Esophagus squamous epithelium (tissue), 5 donors: ENCODE data around the gene HOPX. TPM values are rescaled to one million over a fixed set of nuclear protein-coding genes. Genes with fewer than 3 reads are reported as not detected.

ENCODE experiments used
- DNase-seq: peaks from one replicate; lab custom pipeline; 2025; lab: John Stamatoyannopoulos, UW
- H3K27ac ChIP-seq, 4 donors: fragments of 200-600 bp; sonication (generic); one replicate each; pipeline ENCODE4 v1.5.1; 2016 to 2019; ENCODE audit warnings: mild to moderate bottlenecking in 1 of 4
- H3K27me3 ChIP-seq, 4 donors: fragments of 200-600 bp; sonication (generic); 1 replicate in 3 of 4; 2 replicates in 1 of 4; pipeline versions ENCODE4 v1.5.1 to v1.6.0; 2017 to 2021; ENCODE audit warnings: antibody characterized with exemption in 1 of 4
- H3K36me3 ChIP-seq, 3 donors: fragments of 200-600 bp; sonication (generic); one replicate each; pipeline ENCODE4 v1.5.1; 2016 to 2019
- H3K4me1 ChIP-seq, 3 donors: fragments of 200-600 bp; sonication (generic); one replicate each; pipeline ENCODE4 v1.5.1; 2017 to 2019
- H3K4me3 ChIP-seq, 4 donors: fragments of 200-600 bp; sonication (generic); 1 replicate in 3 of 4; 2 replicates in 1 of 4; pipeline ENCODE4 v1.5.1; 2016 to 2019; ENCODE audit warnings: mild to moderate bottlenecking in 2 of 4, moderate library complexity in 1 of 4
- H3K9me3 ChIP-seq, 3 donors: fragments of 200-600 bp; sonication (generic); one replicate each; pipeline ENCODE4 v1.5.1; 2016 to 2019
- POLR2A ChIP-seq, 4 donors: fragments of 450-650 bp; IDR thresholded peaks; one replicate each; pipeline ENCODE4 v1.6.1; 2017; ENCODE audit warnings: antibody characterized with exemption in 4 of 4, mild to moderate bottlenecking in 4 of 4, moderate library complexity in 3 of 4
- WGBS, 2 donors: methylation state at CpG; one replicate each; pipeline ENCODE4 v1.1.5; 2018; 5-methylcytosine and 5-hydroxymethylcytosine counted together
- intact Hi-C: fragments of 100-400 bp; cut with DNase I; formaldehyde crosslinking; loops from one replicate; pipeline ENCODE4 v1.15.0; 2022
- total RNA-seq, 4 donors: library from RNA; depleted of rRNA; stranded (reverse); fragments of >200 nt; gene quantifications; one replicate each; pipeline ENCODE4 v1.1.0, GENCODE V29; 2016
- TF ChIP-seq, protein P1 (sequence below), 6 experiments: fragments of 450-650 bp in 4 of 6; fragments of 200-600 bp in 2 of 6; sonication (generic) in 2 of 6; IDR thresholded peaks; one replicate each; pipeline ENCODE4 v1.5.1; 2016 to 2019; ENCODE audit warnings: antibody characterized with exemption in 6 of 6, mild to moderate bottlenecking in 4 of 6, moderate library complexity in 4 of 6
- donor health status: DM: yes; HTN: yes; CAD: no.

Gene HOPX
- total RNA-seq, 4 donors from 2014 or later, result 319 to 373 (median 338) TPM

- intact Hi-C loops, result no loop called here
- H3K27ac ChIP-seq, result peak overlapping the region in 1 of 4 donors; percentile 86
- no peaks in the 10 kb centered on the region for H3K36me3 ChIP-seq
- DNase-seq, result no peak
- peaks cover 14 to 63% (median 32%) of the 10 kb centered on the region in 3 donors for H3K4me1 ChIP-seq
- WGBS, 2 donors, result 35 to 52% methylated on average over 3 of the region's 3 CpGs
- no peak for TF ChIP-seq POLR2A (IDR thresholded peaks at IDR 0.05)
- TF ChIP-seq, protein P1, sequence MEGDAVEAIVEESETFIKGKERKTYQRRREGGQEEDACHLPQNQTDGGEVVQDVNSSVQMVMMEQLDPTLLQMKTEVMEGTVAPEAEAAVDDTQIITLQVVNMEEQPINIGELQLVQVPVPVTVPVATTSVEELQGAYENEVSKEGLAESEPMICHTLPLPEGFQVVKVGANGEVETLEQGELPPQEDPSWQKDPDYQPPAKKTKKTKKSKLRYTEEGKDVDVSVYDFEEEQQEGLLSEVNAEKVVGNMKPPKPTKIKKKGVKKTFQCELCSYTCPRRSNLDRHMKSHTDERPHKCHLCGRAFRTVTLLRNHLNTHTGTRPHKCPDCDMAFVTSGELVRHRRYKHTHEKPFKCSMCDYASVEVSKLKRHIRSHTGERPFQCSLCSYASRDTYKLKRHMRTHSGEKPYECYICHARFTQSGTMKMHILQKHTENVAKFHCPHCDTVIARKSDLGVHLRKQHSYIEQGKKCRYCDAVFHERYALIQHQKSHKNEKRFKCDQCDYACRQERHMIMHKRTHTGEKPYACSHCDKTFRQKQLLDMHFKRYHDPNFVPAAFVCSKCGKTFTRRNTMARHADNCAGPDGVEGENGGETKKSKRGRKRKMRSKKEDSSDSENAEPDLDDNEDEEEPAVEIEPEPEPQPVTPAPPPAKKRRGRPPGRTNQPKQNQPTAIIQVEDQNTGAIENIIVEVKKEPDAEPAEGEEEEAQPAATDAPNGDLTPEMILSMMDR (IDR thresholded peaks at IDR 0.05), result no peak
- H3K9me3 ChIP-seq, result no peaks in the 10 kb centered on the region
- peak overlapping the region in 1 of 4 donors; percentile 66 for H3K4me3 ChIP-seq
- H3K27me3 ChIP-seq, result peaks cover 0 to 30% (median 0%) of the 10 kb centered on the region in 4 donors
Measured at GRCh38 chr4:56657128-56657527, 24.0 kb downstream of the HOPX start.

- Histone ChIP-seq H3K27ac (peak overlapping the region; percentile 80 to 88 (median 84)), H3K4me3 (peak overlapping the region; percentile 55 to 83 (median 68)), H3K36me3 (no peaks in the 10 kb centered on the region), H3K27me3 (peaks cover 0 to 30% (median 0%) of the 10 kb centered on the region in 4 donors), H3K9me3 (no peaks in the 10 kb centered on the region), H3K4me1 (peaks cover 14 to 63% (median 32%) of the 10 kb centered on the region in 3 donors)
- peak in 1 of 4 donors; percentile 24 for TF ChIP-seq POLR2A (IDR thresholded peaks at IDR 0.05)
- TF ChIP-seq, protein P1 (IDR thresholded peaks at IDR 0.05), result peak in 3 of 6 experiments; percentile 15 to 41 (median 34)
- WGBS, 2 donors, result 0% methylated on average over 1 to 7 of the region's 19 CpGs
- intact Hi-C loops, result no loop called here
- DNase-seq, result no peak
Measured at GRCh38 chr4:56656346-56656643, 24.8 kb downstream of the HOPX start.

GRCh38 chr4:56655627-56656345 lies 25.3 kb downstream of the HOPX start:
- Histone ChIP-seq H3K4me3 (peak overlapping the region; percentile 55 to 83 (median 68)), H3K9me3 (no peaks in the 10 kb centered on the region), H3K36me3 (no peaks in the 10 kb centered on the region), H3K4me1 (peaks cover 14 to 63% (median 32%) of the 10 kb centered on the region in 3 donors), H3K27ac (peak overlapping the region; percentile 80 to 88 (median 84)), H3K27me3 (peaks cover 0 to 30% (median 0%) of the 10 kb centered on the region in 4 donors)
- no peak for DNase-seq
- 0 to 17% methylated on average over 1 to 3 of the region's 79 CpGs for WGBS, 2 donors
- TF ChIP-seq, protein P1 (IDR thresholded peaks at IDR 0.05), result no peak
- TF ChIP-seq POLR2A (IDR thresholded peaks at IDR 0.05), result no peak
- intact Hi-C loops, result no loop called here

- H3K4me3 ChIP-seq, result peak overlapping the region; percentile 55 to 83 (median 68)
- no peaks in the 10 kb centered on the region for H3K9me3 ChIP-seq
- peaks cover 0 to 30% (median 0%) of the 10 kb centered on the region in 4 donors for H3K27me3 ChIP-seq
- H3K4me1 ChIP-seq, result peaks cover 14 to 63% (median 32%) of the 10 kb centered on the region in 3 donors
- DNase-seq, result no peak
- no peak for TF ChIP-seq POLR2A (IDR thresholded peaks at IDR 0.05)
- TF ChIP-seq, protein P1 (IDR thresholded peaks at IDR 0.05), result no peak
- H3K36me3 ChIP-seq, result peaks cover 0 to under 1% (median 0%) of the 10 kb centered on the region in 3 donors
- peak overlapping the region; percentile 80 to 88 (median 84) for H3K27ac ChIP-seq
- 0 to 3% methylated on average over 7 to 15 of the region's 28 CpGs for WGBS, 2 donors
- intact Hi-C loops, result no loop called here
Measured at GRCh38 chr4:56655209-56655626, 25.9 kb downstream of the HOPX start.

GRCh38 chr4:56654238-56654632 lies 26.9 kb downstream of the HOPX start:
- 23 to 40% methylated on average over 4 of the region's 4 CpGs for WGBS, 2 donors
- intact Hi-C loops, result no loop called here

More at GRCh38 chr4:56654238-56654632, 26.9 kb downstream of the HOPX start:
- Histone ChIP-seq H3K4me1 (peaks cover 14 to 61% (median 32%) of the 10 kb centered on the region in 3 donors), H3K9me3 (no peaks in the 10 kb centered on the region), H3K4me3 (peak overlapping the region in 3 of 4 donors; percentile 55 to 83 (median 66)), H3K36me3 (peaks cover 0 to 11% (median 0%) of the 10 kb centered on the region in 3 donors), H3K27ac (peak overlapping the region in 3 of 4 donors; percentile 45 to 86 (median 80)), H3K27me3 (peaks cover 0 to 30% (median 0%) of the 10 kb centered on the region in 4 donors)
- no peak for DNase-seq
- TF ChIP-seq, protein P1 (IDR thresholded peaks at IDR 0.05), result no peak
- TF ChIP-seq POLR2A (IDR thresholded peaks at IDR 0.05), result no peak
